Thoracic aorta (tissue), 2 donors: ENCODE results near the gene BRD3. TPM values are rescaled to one million over a fixed set of nuclear protein-coding genes. Genes with fewer than 3 reads are reported as not detected.
"Not testable (repeated sequence)": the region's sequence is repeated elsewhere in the genome, so short reads cannot be mapped to it uniquely, and the experiment has no call there.

Source experiments
- ATAC-seq: fragments of 150-250 bp; one replicate; pipeline ENCODE4 v1.8.0; 2017; ENCODE audit warnings: low read depth; ENCODE audit not compliant: insufficient number of reproducible peaks, low FRiP score
- DNase-seq: peaks from one replicate; pipeline ENCODE4 v3.0.0-alpha.2; 2020; ENCODE audit warnings: low spot score
- H3K27ac ChIP-seq, 2 donors: fragments of 200-600 bp; sonication (generic); 1 replicate in 1 of 2; 2 replicates in 1 of 2; pipeline ENCODE4 v1.5.1; 2016; ENCODE audit warnings: mild to moderate bottlenecking in 2 of 2, moderate library complexity in 2 of 2
- H3K27me3 ChIP-seq: fragments of 200-600 bp; sonication (generic); replicated peaks from 2 replicates; pipeline ENCODE4 v1.6.0; 2016; ENCODE audit warnings: mild to moderate bottlenecking; ENCODE audit not compliant: insufficient read depth
- H3K36me3 ChIP-seq: fragments of 200-600 bp; sonication (generic); one replicate; pipeline ENCODE4 v1.5.1; 2016
- H3K4me1 ChIP-seq, 2 donors: fragments of 200-600 bp; sonication (generic); 1 replicate in 1 of 2; 2 replicates in 1 of 2; pipeline versions ENCODE4 v1.5.1 to v1.6.0; 2016; ENCODE audit warnings: low read depth in 2 of 2, mild to moderate bottlenecking in 1 of 2; ENCODE audit not compliant: control insufficient read depth in 1 of 2
- H3K4me3 ChIP-seq: fragments of 200-600 bp; sonication (generic); 2 replicates; pipeline ENCODE4 v1.5.1; 2016; ENCODE audit warnings: mild to moderate bottlenecking
- H3K9me3 ChIP-seq: fragments of 200-600 bp; sonication (generic); 2 replicates; pipeline ENCODE4 v1.5.1; 2016
- CTCF ChIP-seq: fragments of 200-600 bp; sonication (generic); IDR thresholded peaks from one replicate; pipeline ENCODE4 v1.5.1; 2019; ENCODE audit warnings: antibody characterized with exemption
- total RNA-seq, 2 donors: library from RNA; depleted of rRNA; stranded (reverse); fragments of >200 nt; gene quantifications; one replicate each; pipeline versions ENCODE4 v1.1.0 to v1.2.3, GENCODE V29; 2016

The BRD3 gene
- 10 to 100 TPM; 22.1 to 47.9 TPM for total RNA-seq

- no peak for TF ChIP-seq CTCF
- Histone ChIP-seq H3K27ac (peak within 1 kb of the TSS; percentile 90 to 96), H3K4me1 (peaks cover 17 to 37% of the 10 kb centered on the region in 2 donors), H3K4me3 (peak within 1 kb of the TSS; percentile 96), H3K9me3 (no peaks in the 10 kb centered on the region), H3K27me3 (no peaks in the 10 kb centered on the region), H3K36me3 (no peaks in the 10 kb centered on the region)
- peak; percentile 79 for ATAC-seq
- no peak for DNase-seq
These were observed at the start of gene BRD3 for GRCh38 chr9:134067904-134068743. Gene BRD3 (minus strand): TSS chr9:134068026. CDS start chr9:134053477, 14,549 bp downstream.

DNA sequence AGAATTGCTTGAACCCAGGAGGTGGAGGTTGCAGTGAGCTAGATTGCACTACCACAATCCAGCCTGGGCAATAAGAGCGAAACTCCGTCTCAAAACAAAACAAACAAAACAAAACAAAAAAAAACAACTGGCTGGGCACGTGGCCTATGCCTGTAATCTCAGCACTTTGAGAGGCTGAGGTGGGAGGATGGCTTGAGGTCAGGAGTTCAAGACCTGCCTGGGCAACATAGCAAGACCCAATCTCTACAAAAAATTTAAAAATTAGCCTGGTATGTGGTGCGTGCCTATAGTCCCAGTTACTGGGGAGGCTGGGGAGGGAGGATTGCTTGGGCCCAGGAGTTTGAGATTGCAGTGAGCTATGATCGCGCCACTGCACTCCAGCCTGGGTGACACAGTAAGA lies 44.7 kb upstream of the BRD3 start:
- TF ChIP-seq CTCF: no peak
- no peaks in the 10 kb centered on the region for H3K9me3 ChIP-seq
- H3K27ac ChIP-seq: no peak overlapping the region
- H3K4me3 ChIP-seq: no peak overlapping the region
- no peak for DNase-seq
- no peaks in the 10 kb centered on the region for H3K4me1 ChIP-seq
- H3K27me3 ChIP-seq: no peaks in the 10 kb centered on the region
- H3K36me3 ChIP-seq: no peaks in the 10 kb centered on the region
- ATAC-seq: no peak

DNA sequence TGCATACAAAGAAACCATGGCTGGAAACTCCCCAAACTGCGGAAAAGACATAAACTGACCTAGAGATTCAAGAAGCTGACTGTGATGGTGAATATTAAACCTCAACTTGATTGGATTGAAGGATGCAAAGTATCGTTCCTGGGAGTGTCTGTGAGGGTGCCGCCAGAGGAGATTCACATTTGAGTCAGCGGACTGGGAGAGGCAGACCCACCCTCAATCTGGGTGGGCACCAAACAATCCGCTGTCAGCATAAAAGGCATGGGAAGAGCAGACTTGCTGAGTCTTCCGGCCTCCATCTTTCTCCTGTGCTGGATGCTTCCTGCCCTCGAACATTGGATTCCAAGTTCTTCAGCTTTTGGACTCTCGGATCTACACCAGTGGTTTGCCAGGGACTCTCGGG lies 43.2 kb upstream of the BRD3 start:
- Histone ChIP-seq H3K4me1 (no peaks in the 10 kb centered on the region), H3K36me3 (no peaks in the 10 kb centered on the region), H3K9me3 (no peaks in the 10 kb centered on the region), H3K4me3 (no peak overlapping the region), H3K27ac (no peak overlapping the region), H3K27me3 (no peaks in the 10 kb centered on the region)
- no peak for DNase-seq
- no peak for TF ChIP-seq CTCF
- ATAC-seq: no peak

DNA sequence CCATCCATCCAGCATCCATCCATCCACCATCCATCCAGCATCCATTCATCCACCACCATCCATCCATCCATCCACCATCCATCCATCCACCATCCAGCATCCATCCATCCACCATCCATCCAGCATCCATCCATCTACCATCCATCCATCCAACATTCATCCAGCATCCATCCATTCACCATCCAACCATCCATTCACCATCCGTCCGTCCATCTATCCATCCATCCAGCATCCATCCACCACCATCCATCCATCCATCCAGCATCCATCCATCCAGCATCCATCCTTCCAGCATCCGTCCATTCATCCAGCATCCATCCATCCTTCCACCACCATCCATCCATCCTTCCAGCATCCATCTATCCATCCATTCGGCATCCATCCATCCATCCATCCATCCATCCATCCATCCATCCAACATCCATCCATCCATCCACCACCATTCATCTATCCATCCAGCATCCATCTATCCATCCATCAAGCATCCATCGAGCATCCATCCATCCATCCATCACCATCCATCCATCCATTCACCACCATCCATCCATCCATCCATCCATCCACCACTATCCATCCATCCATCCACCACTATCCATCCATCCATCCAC lies 35.7 kb upstream of the BRD3 start:
- ATAC-seq (no peak), DNase-seq (no peak)
- H3K36me3 ChIP-seq: no peaks in the 10 kb centered on the region
- no peaks in the 10 kb centered on the region for H3K9me3 ChIP-seq
- TF ChIP-seq CTCF: no peak
- H3K4me1 ChIP-seq: no peaks in the 10 kb centered on the region
- no peak overlapping the region for H3K27ac ChIP-seq
- H3K27me3 ChIP-seq: no peaks in the 10 kb centered on the region
- H3K4me3 ChIP-seq: no peak overlapping the region

- DNase-seq: no peak
- ATAC-seq: peak; percentile 43
These were observed 33.9 kb upstream of the BRD3 start for GRCh38 chr9:134101623-134102149.

DNA sequence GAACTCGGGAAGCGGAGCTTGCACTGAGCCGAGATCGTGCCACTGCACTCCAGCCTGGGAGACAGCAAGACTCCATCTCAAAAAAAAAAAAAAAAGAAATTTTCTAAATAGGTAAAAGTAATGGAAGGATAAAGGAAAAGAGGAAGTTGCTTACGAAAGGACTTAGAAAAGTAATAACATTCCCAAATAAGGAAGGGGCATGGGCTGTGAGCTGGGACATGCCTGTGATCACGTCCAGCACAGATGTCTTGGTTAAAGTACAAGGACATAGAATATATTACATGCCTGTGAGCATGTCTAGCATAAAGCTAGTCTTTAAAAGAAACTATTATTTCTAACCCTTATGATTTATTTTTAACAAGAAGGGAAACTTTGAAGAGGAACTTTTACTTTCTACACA lies 33.3 kb upstream of the BRD3 start:
- DNase-seq, H3K4me3 ChIP-seq, H3K27ac ChIP-seq, H3K36me3 ChIP-seq, H3K9me3 ChIP-seq, H3K4me1 ChIP-seq, H3K27me3 ChIP-seq, ATAC-seq: not testable (repeated sequence)

More at GRCh38 chr9:134101623-134102149, 33.9 kb upstream of the BRD3 start:
- H3K9me3 ChIP-seq: no peaks in the 10 kb centered on the region
- H3K27me3 ChIP-seq: no peaks in the 10 kb centered on the region
- H3K36me3 ChIP-seq: no peaks in the 10 kb centered on the region
- H3K4me1 ChIP-seq: no peaks in the 10 kb centered on the region
- no peak for TF ChIP-seq CTCF
- H3K27ac ChIP-seq: no peak overlapping the region
- H3K4me3 ChIP-seq: no peak overlapping the region
